ENCODE measurements around the gene HOXB5.

GRCh38 chr17:48641541-48642058, 48.0 kb upstream of the HOXB5 start:
- TF ChIP-seq, protein P1, sequence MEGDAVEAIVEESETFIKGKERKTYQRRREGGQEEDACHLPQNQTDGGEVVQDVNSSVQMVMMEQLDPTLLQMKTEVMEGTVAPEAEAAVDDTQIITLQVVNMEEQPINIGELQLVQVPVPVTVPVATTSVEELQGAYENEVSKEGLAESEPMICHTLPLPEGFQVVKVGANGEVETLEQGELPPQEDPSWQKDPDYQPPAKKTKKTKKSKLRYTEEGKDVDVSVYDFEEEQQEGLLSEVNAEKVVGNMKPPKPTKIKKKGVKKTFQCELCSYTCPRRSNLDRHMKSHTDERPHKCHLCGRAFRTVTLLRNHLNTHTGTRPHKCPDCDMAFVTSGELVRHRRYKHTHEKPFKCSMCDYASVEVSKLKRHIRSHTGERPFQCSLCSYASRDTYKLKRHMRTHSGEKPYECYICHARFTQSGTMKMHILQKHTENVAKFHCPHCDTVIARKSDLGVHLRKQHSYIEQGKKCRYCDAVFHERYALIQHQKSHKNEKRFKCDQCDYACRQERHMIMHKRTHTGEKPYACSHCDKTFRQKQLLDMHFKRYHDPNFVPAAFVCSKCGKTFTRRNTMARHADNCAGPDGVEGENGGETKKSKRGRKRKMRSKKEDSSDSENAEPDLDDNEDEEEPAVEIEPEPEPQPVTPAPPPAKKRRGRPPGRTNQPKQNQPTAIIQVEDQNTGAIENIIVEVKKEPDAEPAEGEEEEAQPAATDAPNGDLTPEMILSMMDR (IDR thresholded peaks at IDR 0.05) = no peak
- no peak for TF ChIP-seq EZH2 (IDR thresholded peaks at IDR 0.05; ENCODE audit: borderline replicate concordance, insufficient read depth, low read depth, low read length, poor library complexity, severe bottlenecking)
